Activated CD4-positive, alpha-beta T cell treated with anti-CD3 and anti-CD28 coated beads, Interleukin-2, amount 10 ng/mL, durations not matched to agents 24 days and 14 days (primary cell): Measurements from ENCODE around the gene PRR13. TPM values are rescaled to one million over a fixed set of nuclear protein-coding genes. Genes with fewer than 3 reads are reported as not detected.
A peak's percentile ranks its signal among the peaks of the same experiment; 100 is the strongest.

Experiments
- DNase-seq: peaks from one replicate; pipeline ENCODE4 v3.0.0; 2022
- H3K27ac Mint-ChIP-seq: one replicate; pipeline ENCODE4 v1.8.0; 2022; ENCODE audit warnings: mild to moderate bottlenecking, mixed read lengths
- H3K27me3 Mint-ChIP-seq: one replicate; pipeline ENCODE4 v1.8.0; 2022; ENCODE audit warnings: mixed read lengths
- H3K36me3 Mint-ChIP-seq: one replicate; pipeline ENCODE4 v1.8.0; 2022; ENCODE audit warnings: low read depth, mild to moderate bottlenecking, mixed read lengths
- H3K4me1 Mint-ChIP-seq: one replicate; pipeline ENCODE4 v1.8.0; 2021; ENCODE audit warnings: mixed read lengths
- H3K4me3 Mint-ChIP-seq: one replicate; pipeline ENCODE4 v1.8.0; 2022; ENCODE audit warnings: mild to moderate bottlenecking, moderate library complexity, mixed read lengths
- H3K9me3 Mint-ChIP-seq: one replicate; pipeline ENCODE4 v1.8.0; 2021; ENCODE audit warnings: mixed read lengths
- intact Hi-C: fragments of 100-400 bp; cut with micrococcal nuclease; formaldehyde crosslinking; loops from one replicate; pipeline ENCODE4 v1.15.1; 2023
- total RNA-seq: library from RNA; stranded (reverse); gene quantifications from 2 replicates; pipeline ENCODE4 v1.2.3, GENCODE V29; 2022

Gene PRR13
- total RNA-seq, 1 donor from 2014 or later, result 211 TPM

DNA sequence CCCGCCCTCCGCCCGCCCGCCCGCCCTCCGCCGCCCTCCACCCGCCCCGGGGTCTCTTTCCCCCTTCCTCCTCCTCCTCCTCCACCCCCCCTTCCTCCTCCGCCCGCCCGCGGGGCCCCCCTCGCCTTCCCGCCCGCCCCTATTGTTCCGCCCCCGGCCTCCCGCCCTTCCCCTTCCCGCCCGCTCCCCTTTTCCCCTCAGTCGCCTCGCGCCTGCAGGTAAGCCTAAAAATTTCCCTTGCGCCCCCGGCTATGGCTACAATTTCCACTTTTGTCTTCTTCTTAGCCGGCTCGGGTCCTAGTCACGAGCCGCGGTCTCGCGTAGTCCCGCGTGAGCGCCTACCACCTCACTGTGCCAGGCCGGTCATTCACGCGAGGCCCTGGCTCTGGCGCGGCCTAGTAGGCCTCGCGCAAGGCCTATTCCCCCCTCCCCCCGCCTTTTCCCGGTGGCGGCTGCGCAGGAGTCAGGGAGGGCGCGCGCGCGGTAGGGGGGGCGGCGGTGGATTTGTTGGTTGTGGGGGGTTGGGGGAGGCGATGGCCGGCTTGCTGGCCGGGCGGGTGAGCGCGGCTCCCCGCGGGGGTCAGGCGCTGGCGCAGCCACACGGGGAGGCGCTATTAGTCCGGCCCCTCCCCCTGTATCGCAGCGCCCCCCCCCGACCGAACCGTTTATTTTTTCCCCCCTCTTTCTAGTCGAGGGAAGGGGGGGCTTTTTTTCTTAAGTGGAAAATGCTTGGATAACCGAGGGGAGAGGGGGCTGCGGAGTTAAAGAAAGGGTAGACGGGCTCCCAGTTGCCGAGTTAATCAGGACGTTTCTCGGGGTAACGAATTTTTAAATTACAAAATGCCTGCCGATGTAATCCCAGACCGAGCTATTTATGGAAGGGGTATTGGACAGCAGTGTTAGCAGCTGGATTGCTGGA, 10.9 kb downstream of the PRR13 start:
- intact Hi-C loops, result loop anchor here (1.0 to 5.0 kb wide), 4 partner anchors 48 to 445 kb away; partner anchors contain the start of genes EIF4B, PFDN5 and TARBP2
- no peaks in the 10 kb centered on the region for H3K27me3 Mint-ChIP-seq
- H3K27ac Mint-ChIP-seq, result peak overlapping the region; percentile 100
- peak overlapping the region; percentile 99 for H3K4me3 Mint-ChIP-seq
- DNase-seq, result peak; percentile 92
- no peaks in the 10 kb centered on the region for H3K9me3 Mint-ChIP-seq
- H3K36me3 Mint-ChIP-seq, result peaks cover 53% of the 10 kb centered on the region
- peaks cover 36% of the 10 kb centered on the region for H3K4me1 Mint-ChIP-seq

- Mint-ChIP-seq H3K9me3 (no peaks in the 10 kb centered on the region), H3K36me3 (peaks cover 56% of the 10 kb centered on the region)
Measured at GRCh38 chr12:53453953-53454640, 12.6 kb downstream of the PRR13 start.

DNA sequence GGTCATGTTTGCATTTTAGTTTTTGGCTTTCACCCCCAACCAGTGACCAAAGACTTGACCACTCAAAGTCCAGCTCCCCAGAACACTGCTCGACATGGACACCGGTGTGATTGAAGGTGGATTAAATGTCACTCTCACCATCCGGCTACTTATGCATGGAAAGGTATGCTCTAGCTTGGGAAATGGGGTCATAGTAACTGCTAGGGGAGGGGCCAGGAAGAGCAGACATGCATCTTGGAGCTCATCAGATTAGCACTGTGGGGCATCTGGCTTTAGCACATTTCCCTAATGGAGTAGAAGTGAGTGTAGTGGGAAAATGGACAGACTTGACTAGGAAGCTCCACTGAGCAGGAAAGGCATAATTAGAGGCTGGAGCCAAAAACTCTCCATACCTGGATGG, 13.2 kb downstream of the PRR13 start:
- Mint-ChIP-seq H3K4me1 (peaks cover 37% of the 10 kb centered on the region), H3K27me3 (no peaks in the 10 kb centered on the region), H3K36me3 (peaks cover 59% of the 10 kb centered on the region), H3K9me3 (no peaks in the 10 kb centered on the region), H3K4me3 (peak overlapping the region; percentile 99), H3K27ac (peak overlapping the region; percentile 69)
- intact Hi-C loops, result loop anchor here (5.0 kb wide), 2 partner anchors 237 to 447 kb away; partner anchors contain the start of gene EIF4B
- DNase-seq, result no peak

More at GRCh38 chr12:53453953-53454640, 12.6 kb downstream of the PRR13 start:
- H3K4me3 Mint-ChIP-seq, result peak overlapping the region; percentile 99
- intact Hi-C loops, result loop anchor here (2.0 to 5.0 kb wide), 3 partner anchors 47 to 447 kb away; partner anchors contain the start of genes EIF4B and TARBP2
- H3K4me1 Mint-ChIP-seq, result peaks cover 35% of the 10 kb centered on the region
- DNase-seq, result no peak
- H3K27me3 Mint-ChIP-seq, result no peaks in the 10 kb centered on the region
- H3K27ac Mint-ChIP-seq, result peak overlapping the region; percentile 69

DNA sequence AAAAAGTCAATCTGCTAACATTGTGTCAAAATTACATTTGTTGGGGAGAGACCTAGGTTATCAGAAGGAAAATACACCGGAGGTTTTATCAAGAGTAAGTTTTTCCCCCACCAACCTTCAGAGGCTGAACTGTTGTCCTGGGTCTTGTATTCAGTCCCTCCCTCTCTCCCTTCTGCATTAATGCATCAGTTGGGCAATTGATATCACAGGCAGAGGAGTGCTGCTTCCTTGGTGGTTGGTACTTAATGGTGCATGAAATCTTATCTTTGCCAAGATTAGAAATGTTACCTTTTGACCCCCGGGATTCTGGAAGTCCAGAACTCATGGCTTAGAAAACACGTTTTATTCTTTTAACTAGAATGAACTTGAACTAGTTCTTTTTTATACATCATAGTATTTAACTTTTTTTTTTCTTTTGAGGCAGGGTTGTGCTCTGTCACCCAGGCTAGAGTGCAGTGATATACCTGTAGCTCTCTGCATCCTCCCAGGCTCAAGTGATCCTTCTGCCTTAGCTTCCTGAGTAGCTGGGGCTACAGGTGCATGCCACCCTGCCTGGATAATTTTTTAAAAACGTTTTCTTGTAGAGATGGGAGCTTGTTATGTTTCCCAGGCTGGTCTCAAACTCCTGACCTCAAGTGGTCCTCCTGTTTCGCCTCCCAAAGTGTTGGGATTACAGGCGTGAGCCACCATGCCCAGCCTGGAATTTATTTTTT, 15.3 kb downstream of the PRR13 start:
- Mint-ChIP-seq H3K27me3 (no peaks in the 10 kb centered on the region), H3K4me1 (peaks cover 44% of the 10 kb centered on the region), H3K9me3 (no peaks in the 10 kb centered on the region), H3K4me3 (no peak overlapping the region), H3K27ac (no peak overlapping the region), H3K36me3 (peaks cover 79% of the 10 kb centered on the region)
- DNase-seq, result no peak
- intact Hi-C loops, result no loop called here

GRCh38 chr12:53459097-53459496, 17.6 kb downstream of the PRR13 start:
- H3K27ac Mint-ChIP-seq, result no peak overlapping the region
- DNase-seq, result no peak
- no peaks in the 10 kb centered on the region for H3K27me3 Mint-ChIP-seq
- H3K36me3 Mint-ChIP-seq, result peaks cover 84% of the 10 kb centered on the region
- no peaks in the 10 kb centered on the region for H3K9me3 Mint-ChIP-seq
- peaks cover 39% of the 10 kb centered on the region for H3K4me1 Mint-ChIP-seq
- intact Hi-C loops, result loop anchor here (2.0 kb wide), 1 partner anchor 14 kb away; no protein-coding TSS in a partner anchor
- no peak overlapping the region for H3K4me3 Mint-ChIP-seq

DNA sequence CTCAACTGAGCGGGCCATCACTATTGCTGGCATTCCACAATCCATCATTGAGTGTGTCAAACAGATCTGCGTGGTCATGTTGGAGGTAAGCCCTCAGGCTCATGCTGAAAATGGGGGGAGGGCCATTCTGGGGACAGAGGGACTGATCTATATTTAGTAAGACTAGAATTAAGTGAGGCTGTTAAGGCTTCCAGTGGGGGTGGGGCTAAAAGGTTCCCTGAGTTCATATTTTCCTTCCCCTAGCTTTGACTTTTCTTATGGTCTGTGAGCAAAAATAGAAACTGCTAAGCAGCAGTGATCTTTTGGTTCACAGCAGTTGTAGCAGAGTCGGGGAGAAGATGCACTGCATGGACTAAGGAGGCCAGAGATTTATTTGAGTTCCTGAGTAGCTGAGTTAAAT, 19.5 kb downstream of the PRR13 start:
- no peak overlapping the region for H3K4me3 Mint-ChIP-seq
- intact Hi-C loops, result no loop called here
- H3K27ac Mint-ChIP-seq, result no peak overlapping the region
- peaks cover 30% of the 10 kb centered on the region for H3K4me1 Mint-ChIP-seq
- H3K9me3 Mint-ChIP-seq, result no peaks in the 10 kb centered on the region
- H3K36me3 Mint-ChIP-seq, result peaks cover 83% of the 10 kb centered on the region
- no peaks in the 10 kb centered on the region for H3K27me3 Mint-ChIP-seq
- no peak for DNase-seq

DNA sequence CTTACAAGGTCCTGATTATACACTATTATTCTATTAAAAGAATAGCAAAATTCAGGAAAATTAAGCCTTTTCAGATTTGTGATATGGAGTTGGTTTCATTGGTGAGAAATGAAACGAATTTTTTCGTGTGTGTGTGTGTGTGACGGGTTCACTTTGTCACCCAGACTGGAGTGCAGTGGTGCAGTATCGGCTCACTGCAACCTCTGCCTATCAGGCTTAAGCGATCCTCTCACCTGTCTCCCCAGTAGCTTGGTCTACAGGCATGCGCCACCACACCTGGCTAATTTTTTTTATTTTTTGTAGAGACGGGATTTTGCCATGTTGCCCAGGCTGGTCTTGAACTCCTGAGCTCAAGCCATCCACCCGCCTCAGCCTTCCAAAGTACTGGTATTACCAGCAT, 20.1 kb downstream of the PRR13 start:
- peaks cover 30% of the 10 kb centered on the region for H3K4me1 Mint-ChIP-seq
- peaks cover 84% of the 10 kb centered on the region for H3K36me3 Mint-ChIP-seq
- no peak for DNase-seq
- H3K27ac Mint-ChIP-seq, result no peak overlapping the region
- intact Hi-C loops, result no loop called here
- no peak overlapping the region for H3K4me3 Mint-ChIP-seq
- no peaks in the 10 kb centered on the region for H3K9me3 Mint-ChIP-seq
- no peaks in the 10 kb centered on the region for H3K27me3 Mint-ChIP-seq

GRCh38 chr12:53462935-53463334, 21.4 kb downstream of the PRR13 start:
- intact Hi-C loops, result no loop called here

GRCh38 chr12:53463802-53464560, 22.4 kb downstream of the PRR13 start:
- no peak for DNase-seq
- H3K4me3 Mint-ChIP-seq, result no peak overlapping the region
- intact Hi-C loops, result no loop called here
- no peaks in the 10 kb centered on the region for H3K27me3 Mint-ChIP-seq
- no peak overlapping the region for H3K27ac Mint-ChIP-seq
- peaks cover 93% of the 10 kb centered on the region for H3K36me3 Mint-ChIP-seq
- H3K9me3 Mint-ChIP-seq, result no peaks in the 10 kb centered on the region
- H3K4me1 Mint-ChIP-seq, result peaks cover 30% of the 10 kb centered on the region

More at GRCh38 chr12:53462935-53463334, 21.4 kb downstream of the PRR13 start:
- no peaks in the 10 kb centered on the region for H3K9me3 Mint-ChIP-seq
- peaks cover 30% of the 10 kb centered on the region for H3K4me1 Mint-ChIP-seq
- H3K4me3 Mint-ChIP-seq, result no peak overlapping the region
- H3K27me3 Mint-ChIP-seq, result no peaks in the 10 kb centered on the region
- H3K36me3 Mint-ChIP-seq, result peaks cover 92% of the 10 kb centered on the region
- no peak for DNase-seq
- no peak overlapping the region for H3K27ac Mint-ChIP-seq

DNA sequence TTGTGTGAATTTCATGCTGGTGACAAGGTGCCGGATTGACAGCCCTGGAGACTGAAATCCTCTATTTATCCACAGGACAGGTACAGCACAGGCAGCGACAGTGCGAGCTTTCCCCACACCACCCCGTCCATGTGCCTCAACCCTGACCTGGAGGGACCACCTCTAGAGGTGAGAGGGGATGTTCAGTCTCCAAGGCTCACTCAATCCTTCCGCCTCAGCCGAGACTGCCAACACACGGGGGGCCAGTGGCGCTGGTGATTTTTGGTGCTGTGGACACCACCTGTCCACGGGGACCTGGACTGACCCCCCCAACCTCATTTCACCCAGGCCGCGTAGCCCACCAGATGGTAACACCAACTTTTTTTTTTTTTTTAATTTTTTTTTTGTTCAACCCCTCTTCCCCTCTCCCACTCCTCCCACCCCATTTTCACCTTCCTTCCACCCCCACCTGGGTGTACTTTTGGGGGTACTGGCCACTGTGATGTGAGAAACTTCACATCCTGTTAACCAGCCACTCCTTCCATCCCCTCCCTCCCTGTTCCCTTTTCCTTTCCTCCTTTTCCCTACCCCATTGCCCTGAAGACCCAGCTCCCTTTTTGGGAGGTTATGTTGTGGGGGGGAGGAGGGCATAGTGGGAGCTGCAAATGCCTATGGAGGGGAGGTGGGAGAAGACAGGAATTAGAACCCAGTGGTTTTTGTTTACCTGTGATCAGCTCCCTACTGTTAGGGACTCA, 23.3 kb downstream of the PRR13 start:
- no peak for DNase-seq
- Mint-ChIP-seq H3K27ac (no peak overlapping the region), H3K36me3 (peaks cover 89% of the 10 kb centered on the region), H3K4me3 (no peak overlapping the region), H3K27me3 (no peaks in the 10 kb centered on the region), H3K9me3 (no peaks in the 10 kb centered on the region), H3K4me1 (peaks cover 25% of the 10 kb centered on the region)
- intact Hi-C loops, result no loop called here

- H3K4me3 Mint-ChIP-seq, result no peak overlapping the region
- H3K4me1 Mint-ChIP-seq, result peaks cover 19% of the 10 kb centered on the region
- H3K27ac Mint-ChIP-seq, result no peak overlapping the region
- DNase-seq, result no peak
- H3K36me3 Mint-ChIP-seq, result peaks cover 85% of the 10 kb centered on the region
- no peaks in the 10 kb centered on the region for H3K27me3 Mint-ChIP-seq
- intact Hi-C loops, result no loop called here
- no peaks in the 10 kb centered on the region for H3K9me3 Mint-ChIP-seq
Measured at GRCh38 chr12:53465679-53466078, 24.1 kb downstream of the PRR13 start.

DNA sequence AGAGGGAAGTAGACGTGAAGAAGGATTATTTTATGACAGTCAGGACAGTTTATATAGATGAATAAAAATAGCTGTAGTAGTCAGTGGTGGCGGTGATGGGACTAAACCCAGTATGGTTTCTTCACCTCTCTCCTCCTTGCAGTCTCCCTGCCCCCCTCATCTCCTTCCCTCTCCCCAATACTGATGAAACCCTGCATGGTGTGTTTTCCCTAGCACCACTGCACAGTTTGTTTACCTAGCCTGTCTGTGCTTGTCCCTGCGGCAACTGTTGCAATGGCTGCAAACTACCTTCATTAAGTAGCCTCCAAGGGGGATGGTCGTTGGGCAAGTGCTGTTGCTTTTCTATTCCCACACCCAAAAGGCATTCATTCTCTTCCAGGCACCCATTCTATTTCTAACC, 25.1 kb downstream of the PRR13 start:
- Mint-ChIP-seq H3K4me3 (no peak overlapping the region), H3K36me3 (peaks cover 84% of the 10 kb centered on the region), H3K9me3 (no peaks in the 10 kb centered on the region), H3K27ac (peak overlapping the region; percentile 1), H3K4me1 (peaks cover 17% of the 10 kb centered on the region), H3K27me3 (no peaks in the 10 kb centered on the region)
- intact Hi-C loops, result no loop called here
- DNase-seq, result no peak
